HG03103 (cell line): ENCODE measurements around the gene FAM111A.
A peak's percentile ranks its signal among the peaks of the same experiment; 100 is the strongest.

ENCODE experiments used
- ATAC-seq: cut with Tn5 transposase; IDR thresholded peaks from one replicate; pipeline ENCODE4 v1.9.1; 2021; ENCODE audit warnings: low read depth; ENCODE audit not compliant: unreplicated experiment

Gene FAM111A

DNA sequence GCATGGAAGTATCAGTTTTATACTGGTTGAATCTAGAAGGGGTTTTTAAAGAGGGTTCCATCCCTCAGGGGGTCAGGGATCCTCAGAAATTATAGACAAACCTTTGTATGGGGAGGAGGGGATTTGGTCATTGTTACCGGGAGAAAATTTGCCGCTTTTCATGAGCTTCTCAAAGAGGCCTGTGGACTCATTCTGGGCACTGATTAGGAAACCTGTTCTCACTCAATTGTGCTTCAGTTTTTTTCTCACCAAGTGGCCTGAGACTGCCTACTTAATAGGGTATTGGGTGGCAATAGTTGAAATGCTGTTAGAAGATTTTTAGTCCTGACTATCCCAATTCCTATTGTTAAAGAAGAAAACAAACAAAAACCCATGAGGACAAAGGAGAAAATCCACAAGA is 56.1 kb downstream of the FAM111A start:
- ATAC-seq: no peak

DNA sequence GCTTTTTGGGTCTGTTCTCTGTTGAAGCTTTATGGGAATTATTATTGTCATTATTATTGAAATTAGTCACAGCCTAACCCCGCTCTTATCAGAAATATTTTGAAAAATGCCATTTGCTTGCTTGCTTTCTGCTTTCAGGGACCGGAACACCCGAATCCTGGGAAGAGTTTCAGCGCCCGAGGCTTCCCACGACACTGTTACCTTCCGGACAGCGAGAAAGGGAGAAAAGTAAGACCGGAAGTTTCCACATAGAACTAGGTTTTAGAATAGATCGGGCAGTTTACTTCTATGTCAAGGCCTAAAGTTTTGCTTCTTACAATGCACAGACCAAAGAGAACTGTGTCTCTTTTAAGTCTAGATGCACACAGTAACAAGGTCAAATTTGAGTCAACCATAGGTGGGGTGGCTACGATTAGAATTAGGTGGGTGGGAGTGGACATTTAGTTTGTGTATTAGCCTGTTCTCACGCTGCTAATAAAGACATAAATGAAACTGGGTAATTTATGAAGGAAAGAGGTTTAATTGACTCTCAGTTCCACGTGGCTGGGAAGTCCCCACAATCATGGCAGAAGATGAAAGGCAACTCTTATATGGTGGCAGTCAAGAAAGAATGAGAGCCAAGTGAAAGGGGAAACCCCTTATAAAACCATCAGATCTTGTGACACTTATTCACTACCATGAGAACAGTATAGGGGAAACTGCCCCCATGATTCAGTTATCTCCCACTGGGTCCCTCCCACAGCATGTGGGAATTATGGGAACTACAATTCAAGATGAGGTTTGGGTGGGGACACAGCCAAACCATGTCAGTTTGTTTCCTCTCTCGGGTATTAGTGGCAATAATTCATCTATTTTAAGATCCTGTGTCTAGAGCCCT is 57.1 kb downstream of the FAM111A start:
- peak; percentile 56 for ATAC-seq

DNA sequence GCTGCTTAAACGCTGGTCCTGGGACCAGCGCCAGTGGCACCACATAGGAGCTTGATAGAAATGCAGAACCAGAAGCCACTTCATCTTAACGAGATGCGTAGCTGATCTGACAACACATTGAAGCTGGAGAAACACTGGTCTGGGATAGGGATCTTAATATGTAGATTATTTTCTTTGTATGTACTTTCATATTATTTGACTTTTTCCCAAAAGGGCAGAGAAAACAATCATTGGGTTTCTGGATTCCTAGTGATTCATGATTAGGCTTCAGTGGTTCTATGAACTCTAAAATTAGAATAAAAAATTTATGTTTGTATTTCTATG is 57.7 kb downstream of the FAM111A start:
- no peak for ATAC-seq

DNA sequence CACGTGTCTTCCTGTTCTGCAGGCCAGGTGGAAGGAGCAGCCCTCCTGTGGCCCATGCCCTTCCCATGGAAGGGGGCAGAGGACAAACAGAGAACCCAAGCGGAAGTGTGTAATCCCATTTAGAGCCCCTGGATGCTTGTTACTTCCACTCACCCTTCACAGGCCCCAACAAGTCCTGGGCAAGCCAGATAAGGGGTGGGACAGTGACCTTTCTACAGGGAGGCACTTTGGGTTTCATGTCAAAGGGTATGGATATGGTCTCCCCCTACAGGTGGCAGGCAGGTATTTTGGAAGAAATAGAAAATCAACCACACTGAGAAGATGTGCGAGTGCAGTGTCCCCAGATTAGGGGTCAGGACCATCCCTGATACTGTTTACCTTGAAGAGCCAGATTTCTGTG is 58.7 kb downstream of the FAM111A start:
- ATAC-seq: no peak
